CD1c-positive myeloid dendritic cell (primary cell): Measurements from ENCODE around the gene ABT1.

Source experiments
- DNase-seq: peaks from one replicate; pipeline ENCODE4 v3.0.0-alpha.2; 2016; ENCODE audit errors: extremely low spot score

Gene ABT1

DNA sequence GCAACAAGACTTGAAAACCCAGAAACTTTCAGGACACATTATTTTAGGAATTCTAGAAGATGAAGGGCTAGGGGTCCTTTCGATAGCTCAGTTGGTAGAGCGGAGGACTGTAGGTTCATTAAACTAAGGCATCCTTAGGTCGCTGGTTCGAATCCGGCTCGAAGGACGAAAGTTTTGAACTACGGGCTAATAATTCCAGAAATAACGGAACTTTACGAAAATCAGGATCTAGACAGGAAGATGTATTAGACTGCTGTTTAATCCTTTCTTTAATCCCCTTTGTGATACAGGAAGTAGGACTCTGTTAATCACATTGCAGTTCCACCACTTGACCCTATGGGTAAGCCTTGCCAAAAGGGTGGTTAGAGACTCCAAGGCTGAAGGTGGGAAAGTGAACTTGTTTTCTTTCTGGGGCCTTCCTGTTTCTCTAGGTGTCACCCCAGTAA is 21.2 kb upstream of the ABT1 start:
- no peak for DNase-seq

DNA sequence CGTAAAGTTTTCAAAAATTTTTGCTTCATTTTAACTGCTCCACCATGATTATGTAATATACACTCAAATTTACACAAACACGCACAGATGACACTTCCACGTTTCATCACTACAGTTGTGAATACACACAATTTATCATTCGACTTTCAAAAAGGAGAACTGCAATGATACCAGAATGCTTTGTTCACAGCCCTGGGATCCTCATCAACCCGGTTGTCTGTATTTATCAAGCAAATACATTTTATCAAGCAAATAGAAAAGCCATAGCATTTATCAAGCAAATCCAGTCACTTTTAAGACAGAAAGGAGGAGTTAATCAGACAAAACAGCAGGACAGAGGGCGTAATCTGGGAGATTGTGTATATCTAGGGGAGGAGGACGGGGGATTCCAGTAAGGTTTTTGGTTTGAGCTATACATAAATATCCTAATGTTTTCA is 20.3 kb upstream of the ABT1 start:
- DNase-seq = peak; percentile 63

DNA sequence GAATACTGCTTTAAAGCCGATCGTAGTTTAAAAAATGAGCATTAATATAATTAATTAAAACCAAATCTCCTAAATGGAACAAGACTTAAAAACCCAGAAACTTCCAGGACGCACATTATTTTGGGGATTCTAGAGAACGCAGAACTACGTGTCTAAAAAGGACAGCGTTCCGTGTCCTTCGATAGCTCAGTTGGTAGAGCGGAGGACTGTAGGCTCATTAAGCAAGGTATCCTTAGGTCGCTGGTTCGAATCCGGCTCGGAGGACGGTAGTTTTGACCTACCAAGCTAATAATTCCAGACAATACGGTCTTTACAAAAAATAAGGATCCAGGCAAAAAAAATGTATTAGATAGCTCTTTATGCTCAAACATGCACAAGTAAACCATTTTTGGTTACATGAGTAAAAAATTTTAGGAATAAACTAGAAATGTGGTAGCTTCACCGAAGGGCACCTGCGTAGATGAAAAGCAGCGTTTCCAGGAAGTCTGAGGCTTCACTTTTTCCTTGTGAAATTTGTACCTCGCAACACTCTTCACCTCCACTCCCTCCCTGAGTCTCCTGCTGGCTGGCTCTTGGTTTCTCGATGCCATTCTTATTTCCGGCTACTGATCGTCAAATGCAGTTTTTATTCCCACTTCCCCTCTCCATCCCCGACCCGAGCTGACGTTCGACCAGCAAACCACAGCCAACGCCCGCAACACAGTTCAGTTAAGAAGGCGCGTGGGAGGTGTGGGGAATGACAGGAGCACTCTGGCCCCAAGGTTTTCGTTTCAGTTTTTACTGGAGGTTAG is 19.6 kb upstream of the ABT1 start:
- DNase-seq = peak; percentile 94

DNA sequence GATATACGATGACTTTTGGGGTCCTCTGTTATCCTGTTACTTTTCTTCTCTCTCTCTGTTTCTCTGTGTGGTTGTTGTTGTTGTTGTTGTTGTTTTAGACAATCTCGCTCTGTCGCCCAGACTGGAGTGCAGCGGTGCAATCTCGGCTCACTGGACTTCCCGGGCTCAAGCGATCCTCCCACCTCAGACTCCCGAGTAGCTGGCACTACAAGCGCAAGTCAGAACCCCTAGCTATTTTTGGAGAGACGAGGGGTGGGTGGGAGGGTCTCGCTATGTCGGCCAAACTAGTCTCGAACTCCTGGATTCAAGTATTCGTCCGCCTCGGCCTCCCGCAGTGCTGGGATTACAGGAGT is 19.1 kb upstream of the ABT1 start:
- DNase-seq = no peak

DNA sequence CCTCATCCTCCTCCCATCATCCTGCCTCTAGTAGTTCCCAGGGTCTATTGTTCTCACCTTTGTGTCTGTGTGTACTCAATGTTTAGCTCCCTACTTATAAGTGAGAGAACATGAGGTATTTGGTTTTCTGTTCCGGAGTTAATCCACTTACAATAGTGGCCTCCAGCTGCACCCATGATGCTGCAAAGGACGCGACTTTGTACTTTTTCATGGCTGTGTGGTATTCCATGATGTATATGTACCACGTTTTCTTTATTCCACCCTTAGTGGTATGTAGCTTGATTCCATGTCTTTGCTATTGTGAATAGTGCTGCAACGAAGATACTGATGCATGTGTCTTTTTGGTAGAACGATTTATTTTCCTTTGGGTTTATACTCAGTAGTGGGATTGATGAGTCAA is 18.5 kb upstream of the ABT1 start:
- DNase-seq = no peak

DNA sequence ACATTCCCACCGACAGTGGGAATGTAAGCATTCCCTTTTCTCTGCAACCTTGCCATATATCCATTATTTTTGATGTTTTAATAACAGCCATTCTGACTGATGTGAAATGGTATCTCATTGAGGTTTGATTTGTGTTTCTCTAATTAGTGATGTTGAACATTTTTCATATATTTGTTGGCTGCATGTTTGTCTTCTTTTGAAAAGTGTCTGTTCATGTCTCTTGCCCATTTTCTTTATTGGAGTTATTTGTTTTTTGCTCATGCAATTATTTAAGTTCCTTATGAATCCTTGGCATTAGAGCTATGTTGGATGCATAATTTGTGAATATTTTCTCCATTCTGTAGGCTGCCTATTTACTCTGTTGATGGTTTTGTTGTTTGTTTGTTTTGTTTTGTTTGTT is 18.0 kb upstream of the ABT1 start:
- no peak for DNase-seq

DNA sequence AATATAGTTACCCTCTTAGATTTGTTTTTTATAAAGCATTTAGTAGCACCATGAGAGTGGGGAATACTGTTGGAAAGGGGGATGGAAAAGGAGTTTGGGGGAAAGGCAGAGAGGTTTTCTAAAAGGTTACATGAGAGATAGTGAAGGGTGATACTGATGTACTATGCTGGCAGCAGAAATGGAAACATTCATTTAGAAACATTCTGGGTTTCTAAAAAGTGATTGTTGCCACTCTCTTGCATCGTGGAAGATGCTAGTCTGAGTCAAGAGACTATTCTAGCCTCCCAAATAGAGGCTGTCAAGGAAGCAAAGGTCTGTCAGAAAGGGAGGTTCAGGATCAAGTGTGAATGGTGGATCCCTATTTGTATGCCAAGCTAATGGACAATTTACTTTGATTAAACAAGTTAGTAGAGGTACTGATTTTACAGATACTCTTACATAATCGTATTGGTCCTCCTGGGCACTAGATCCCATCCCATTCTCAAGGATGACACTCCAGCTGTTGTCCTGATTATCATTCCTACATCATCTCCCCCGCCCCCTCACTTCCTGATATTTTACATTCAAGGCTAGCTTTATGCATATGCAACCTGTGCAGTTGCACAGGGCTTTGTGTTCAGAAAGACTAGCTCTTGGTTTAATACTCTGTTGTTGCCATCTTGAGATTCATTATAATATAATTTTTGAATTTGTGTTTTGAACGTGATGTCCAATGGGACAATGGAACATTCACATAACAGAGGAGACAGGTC is 15.4 kb upstream of the ABT1 start:
- DNase-seq = no peak

DNA sequence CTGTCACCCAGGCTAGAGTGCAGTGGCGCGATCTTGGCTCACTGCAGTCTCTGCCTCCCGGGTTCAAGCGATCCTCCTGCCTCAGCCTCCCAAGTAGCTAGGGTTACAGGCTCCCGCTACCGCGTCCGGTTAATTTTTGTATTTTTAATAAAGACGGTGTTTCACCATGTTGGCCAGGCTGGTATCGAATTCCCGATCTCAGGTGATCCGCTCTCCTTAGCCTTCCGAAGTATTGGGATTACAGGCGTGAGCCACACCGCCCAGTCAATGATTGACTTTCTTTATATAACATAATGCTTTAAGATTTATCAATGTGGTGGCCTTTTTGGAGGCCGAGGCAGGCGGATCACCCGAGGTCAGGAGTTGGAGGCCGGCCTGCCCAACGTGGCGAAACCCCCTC is 7.8 kb upstream of the ABT1 start:
- DNase-seq = no peak

DNA sequence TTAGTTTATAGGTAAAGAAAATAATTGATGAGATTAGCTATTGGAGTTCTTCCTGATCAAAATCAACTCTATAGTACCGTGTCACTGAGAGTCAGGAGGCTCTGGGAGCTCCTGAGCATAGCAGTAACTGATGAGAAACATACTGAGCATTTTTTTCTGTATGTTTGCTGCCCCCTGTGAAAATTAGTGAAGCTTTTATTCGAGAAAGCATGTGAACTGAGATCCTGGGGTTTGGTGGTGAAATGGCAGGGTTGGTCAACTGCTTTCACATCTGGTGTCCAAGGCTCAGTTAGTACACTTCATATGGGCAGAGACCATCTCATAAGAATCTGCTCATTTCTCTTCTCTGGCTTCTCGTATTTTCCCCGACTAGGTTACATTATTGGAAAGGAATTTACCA is 4.1 kb upstream of the ABT1 start:
- no peak for DNase-seq

DNA sequence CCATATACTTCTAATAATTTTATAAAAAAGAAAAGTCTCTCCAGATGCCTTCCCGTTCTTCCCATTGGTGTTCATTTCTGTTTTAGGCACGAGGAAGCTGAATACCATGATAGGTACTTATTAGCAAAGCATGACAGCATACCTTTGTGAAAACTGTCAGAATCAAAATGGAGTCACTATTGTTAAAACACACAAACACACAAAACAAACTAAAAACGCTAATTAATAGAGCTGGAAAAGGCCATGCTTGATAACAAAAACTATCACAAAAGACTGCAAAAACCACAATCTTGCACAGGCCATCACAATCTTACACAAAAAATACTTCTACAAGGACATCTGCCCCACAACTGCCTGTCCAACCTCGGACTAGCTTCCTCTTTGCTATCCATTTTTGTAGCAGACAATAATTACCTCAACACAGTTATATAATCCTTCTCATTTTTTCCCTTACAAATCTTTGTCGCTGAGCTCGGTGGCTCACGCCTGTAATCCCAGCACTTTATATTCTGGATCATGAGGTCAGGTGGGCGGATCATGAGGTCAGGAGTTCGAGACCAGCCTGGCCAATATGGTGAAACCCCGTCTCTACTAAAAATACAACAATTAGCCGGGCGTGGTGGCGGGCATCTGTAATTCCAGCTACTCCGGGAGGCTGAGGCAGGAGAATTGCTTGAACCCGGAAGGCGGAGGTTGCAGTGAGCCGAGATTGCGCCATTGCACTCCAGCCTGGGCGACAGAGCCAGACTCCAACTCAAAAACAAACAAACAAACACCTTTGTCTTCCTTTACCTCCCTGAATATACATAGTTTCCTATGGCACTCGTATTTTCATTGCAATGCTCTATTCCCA is 3.2 kb upstream of the ABT1 start:
- no peak for DNase-seq

DNA sequence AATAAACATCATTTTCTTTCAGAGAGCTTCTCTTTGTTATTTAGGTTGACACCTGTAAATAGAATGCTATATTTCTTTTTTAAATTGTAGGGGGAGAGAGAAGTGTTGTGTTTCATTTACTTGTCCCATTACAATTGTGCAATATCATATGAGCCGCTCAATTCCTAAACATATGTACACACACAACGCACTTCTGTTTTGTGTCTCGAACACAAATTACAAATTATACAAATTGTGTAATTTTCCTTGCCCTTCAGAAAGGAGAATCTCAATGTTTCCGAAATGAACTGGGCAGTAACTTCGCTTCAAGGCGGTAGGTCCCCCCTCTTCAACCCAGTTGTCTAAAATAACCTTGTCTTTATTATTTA is 2.6 kb upstream of the ABT1 start:
- no peak for DNase-seq

DNA sequence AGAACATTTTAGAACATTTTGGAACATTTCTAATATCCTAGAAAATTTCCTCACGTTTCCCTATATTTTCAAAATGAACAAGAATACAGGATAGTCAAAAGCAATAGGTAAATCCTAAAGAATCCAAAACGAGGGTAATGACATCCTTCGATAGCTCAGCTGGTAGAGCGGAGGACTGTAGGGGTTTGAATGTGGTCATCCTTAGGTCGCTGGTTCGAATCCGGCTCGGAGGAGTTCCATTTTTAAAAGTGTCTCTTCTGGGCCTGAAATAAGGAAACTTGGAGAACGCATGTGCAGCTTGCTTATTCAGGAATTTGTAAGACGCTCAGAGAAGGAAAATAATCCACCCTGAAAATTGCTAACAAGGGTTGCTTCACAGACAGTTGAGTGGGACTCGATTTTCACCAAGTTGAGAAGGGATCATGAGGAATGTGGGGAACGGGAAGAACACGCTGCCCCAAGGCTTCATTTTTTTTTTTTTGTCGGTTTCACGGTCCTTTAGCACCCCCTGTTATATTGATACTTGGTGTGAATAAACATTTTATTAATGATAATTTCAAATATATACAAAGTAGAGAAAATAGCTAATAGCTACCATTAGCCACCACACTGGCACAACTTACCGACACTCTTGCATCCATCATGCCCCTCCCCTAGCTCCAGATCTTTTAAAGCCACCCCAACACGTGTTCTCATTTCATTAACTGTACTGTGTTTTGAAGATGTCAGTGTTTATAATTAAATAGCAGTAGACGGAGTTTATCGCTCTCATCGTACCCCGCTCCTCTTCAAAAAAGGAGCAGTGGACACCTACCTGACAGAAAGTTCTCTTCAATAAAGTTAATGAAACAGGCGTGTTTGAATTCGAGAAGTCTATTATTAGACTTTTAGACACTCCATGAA is 1.8 kb upstream of the ABT1 start:
- no peak for DNase-seq

DNA sequence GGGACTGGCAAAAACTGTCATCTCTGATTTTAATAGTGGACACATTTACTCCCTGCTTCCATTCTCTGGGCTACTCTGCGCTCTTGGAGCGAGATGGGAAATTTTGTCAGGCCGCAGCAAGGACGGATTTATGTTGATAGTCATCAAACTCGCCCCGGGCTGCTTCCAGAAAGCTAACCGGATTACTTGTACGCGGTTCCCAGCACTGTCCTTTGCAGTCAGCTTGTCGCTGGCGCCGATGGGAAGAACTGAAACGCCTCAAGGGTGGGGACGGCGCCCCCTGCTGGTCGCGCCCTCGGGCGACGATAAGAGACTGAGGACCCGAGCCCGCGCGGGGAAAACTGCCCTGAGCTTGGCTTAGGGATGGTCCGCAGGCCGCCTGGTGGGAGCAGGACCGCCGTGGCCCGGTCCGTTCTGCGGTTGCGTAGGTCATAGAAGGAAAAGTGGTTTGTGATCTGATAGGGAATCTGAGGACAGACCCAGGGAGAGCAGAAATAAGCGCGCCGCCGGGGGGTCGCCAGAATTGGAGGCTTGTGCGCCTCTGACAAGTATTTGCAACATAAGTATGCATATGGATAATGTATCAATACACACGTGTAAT is 984 bp upstream of the ABT1 start:
- peak; percentile 93 for DNase-seq

DNA sequence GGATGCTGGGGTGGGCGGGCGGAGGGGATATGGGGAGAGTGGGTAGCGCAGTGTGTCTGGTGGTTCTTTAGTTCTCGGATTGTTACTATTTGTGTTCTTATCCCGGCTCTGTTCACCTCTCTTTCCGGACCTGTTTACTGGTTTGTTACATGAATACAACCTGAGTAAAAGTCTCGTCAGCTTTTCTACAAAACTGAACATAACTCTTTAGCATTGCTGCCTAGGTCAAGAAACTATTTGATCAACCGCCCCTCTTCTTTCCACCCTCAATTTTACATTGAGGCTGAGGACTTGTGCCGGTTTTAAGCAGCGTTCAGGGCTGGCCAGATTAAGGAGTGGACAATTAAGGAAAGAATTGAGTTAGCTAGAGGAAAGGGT is 625 bp downstream of the ABT1 start:
- DNase-seq = no peak

DNA sequence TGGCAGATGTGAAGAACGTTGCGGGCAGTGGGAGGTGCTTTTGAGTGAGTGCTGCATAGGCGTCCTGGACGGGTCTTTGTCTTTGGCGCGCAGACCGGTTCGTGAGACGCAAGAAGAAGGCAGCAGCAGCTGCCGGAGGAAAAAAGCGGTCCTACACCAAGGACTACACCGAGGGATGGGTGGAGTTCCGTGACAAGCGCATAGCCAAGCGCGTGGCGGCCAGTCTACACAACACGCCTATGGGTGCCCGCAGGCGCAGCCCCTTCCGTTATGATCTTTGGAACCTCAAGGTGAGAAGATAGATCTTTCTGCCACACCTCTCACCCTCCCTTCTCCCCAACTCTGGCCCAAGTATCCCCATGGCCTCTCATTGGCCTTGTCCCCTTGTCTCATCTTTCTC is 1.1 kb downstream of the ABT1 start:
- no peak for DNase-seq

DNA sequence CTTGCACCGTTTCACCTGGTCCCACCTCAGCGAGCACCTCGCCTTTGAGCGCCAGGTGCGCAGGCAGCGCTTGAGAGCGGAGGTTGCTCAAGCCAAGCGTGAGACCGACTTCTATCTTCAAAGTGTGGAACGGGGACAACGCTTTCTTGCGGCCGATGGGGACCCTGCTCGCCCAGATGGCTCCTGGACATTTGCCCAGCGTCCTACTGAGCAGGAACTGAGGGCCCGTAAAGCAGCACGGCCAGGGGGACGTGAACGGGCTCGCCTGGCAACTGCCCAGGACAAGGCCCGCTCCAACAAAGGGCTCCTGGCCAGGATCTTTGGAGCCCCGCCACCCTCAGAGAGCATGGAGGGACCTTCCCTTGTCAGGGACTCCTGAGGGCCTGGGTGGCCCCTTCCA is 1.5 kb downstream of the ABT1 start:
- DNase-seq = no peak

DNA sequence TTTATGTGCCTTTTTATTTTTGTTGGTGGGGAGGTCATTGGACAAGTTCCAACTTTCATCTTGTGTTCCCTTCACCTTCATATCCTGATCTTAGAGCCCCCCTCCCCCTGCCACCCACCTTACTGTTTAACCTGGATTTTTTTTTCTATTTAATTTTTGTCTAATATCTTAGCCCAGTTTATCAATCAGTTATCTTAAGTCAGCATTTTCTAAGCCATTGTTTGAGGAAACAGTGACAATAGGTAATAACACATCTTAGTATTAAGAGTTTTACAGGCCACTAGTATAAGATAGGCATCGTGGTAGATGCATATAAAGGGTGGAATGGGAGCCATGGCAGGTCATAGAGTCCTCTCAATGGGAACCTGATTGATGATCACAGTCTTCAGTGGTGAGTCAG is 2.4 kb downstream of the ABT1 start:
- DNase-seq = no peak

DNA sequence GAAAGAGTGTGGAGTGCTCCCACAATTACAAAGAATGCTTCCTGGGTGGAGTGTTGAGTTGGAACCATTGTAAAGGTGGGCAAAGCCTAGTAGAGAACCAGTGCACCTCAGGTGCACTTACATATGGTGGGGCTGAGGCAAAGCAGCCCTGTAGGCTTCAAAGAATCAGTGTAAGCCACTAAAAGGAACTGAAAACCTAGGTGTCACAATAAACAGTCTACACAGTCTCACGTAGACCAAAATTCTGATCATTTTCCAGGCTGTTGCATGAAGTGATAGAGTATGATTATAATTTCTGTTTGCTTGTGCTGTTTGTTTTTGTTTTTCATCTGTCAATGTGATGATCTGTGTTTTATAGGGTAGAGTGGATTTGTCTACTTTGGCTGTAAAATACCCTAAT is 2.8 kb downstream of the ABT1 start:
- no peak for DNase-seq

DNA sequence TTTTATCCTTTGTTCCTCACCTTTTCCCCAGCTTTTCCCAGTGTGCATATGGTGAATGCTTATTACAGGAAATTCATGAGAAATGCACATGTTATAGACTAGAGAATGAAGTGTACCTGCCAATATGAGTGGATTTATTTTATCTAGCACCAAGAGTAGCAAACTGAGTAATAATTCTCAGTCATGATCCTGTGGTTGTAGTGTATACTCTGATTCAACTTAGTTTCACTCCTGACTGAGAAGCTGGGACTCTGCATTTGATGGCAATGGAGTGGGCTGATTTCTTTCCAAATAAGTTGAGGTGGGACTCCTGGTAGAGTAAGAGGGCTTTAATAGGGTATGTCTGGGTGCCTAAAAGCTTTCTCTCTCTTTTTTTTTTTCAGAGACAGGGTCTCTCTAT is 4.0 kb downstream of the ABT1 start:
- no peak for DNase-seq

DNA sequence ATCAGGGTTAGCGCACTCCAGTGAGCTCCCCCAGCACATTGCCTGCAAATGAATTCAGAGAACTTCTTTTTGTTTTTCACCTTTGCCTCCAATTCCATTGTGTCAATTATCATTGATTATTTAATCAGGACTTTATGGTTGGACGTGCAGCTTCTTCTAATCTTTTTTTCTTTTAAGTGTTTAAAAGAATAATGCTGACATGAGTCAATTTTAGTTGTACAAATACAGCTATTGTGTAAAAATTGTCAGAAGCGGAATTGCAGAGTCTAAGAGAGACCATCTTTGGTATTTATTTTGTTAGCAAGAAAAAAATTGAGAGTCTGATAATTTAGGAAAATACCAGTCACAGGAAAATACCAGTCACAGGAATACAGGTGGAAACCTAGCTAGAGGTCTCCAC is 5.5 kb downstream of the ABT1 start:
- DNase-seq = no peak

DNA sequence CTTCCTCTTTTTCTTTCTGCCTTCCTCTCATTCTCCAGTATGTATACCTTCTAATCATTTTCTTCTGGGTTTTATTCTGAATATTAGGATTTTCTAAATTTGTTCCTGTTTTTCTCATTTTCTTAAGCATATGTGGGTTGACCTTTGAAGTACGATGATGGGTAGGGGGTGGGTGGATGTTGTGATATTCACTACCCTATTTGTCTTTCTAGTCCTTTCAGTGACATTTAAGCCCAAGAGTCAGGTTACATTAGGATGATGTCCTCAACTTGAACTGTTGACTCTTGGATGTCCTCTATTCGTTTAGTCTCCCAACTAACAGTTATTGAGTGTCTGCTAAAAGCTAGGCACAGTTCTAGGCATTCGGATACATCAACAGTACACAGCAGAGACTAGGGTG is 7.3 kb downstream of the ABT1 start:
- DNase-seq = peak; percentile 34
